Tongue (tissue), 2 donors: ENCODE data around the gene IRX2. TPM values are rescaled to one million over a fixed set of nuclear protein-coding genes. Genes with fewer than 3 reads are reported as not detected.

Source experiments
- DNase-seq: peaks from one replicate; pipeline ENCODE4 v3.0.0-alpha.2; 2015
- total RNA-seq: library from RNA; depleted of rRNA; stranded (reverse); fragments of >200 nt; gene quantifications from one replicate; pipeline ENCODE4 v1.2.3, GENCODE V29; 2014

The IRX2 gene
- total RNA-seq, 1 donor from 2014 or later: 1.6 TPM

DNA sequence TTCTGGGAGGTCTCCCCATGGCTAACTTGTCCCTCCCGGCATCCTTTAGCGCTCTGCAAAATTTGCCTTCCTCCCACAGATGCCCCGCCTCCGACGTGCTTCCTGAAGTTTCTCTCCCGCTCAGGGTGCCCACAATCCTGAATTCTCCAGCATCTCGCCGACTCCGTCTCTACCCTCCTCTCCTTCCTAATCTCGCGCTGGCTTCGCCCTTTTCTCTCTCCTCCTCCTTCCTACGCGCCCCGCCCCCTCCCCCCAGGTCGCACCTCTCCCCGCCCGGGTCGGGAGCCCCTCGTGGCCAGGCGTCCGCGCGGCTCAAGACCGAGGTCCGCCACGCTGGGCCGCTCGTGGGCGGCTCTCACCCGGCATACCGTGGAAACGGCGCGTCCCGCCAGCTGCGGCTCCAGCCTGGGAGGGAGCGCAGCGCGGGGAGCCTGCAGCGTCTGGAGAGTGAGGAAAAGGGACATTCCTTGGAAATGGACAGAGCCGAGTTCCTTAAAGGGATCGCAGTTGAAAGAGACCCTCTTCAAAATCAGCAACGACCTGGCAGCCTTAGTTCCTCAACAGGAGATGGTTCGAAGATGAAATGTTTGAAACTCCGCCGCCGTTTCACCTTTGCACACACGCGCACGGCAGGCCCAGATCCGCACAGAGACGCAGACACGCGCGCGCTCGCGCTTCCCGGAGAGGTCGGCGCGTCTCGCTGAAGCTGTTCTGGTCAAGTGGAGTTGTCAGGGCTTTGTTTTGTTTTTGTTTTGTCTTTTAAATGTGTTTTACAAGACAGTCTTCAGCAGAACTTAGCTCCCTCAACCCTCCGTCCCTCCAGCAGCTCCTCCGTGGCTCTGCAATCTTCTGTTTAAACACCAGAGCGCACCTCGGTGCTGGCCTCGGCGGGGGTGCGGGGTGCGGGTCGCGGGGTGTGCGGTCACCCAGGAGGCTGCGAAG is 5.0 kb upstream of the IRX2 start:
- no peak for DNase-seq

DNA sequence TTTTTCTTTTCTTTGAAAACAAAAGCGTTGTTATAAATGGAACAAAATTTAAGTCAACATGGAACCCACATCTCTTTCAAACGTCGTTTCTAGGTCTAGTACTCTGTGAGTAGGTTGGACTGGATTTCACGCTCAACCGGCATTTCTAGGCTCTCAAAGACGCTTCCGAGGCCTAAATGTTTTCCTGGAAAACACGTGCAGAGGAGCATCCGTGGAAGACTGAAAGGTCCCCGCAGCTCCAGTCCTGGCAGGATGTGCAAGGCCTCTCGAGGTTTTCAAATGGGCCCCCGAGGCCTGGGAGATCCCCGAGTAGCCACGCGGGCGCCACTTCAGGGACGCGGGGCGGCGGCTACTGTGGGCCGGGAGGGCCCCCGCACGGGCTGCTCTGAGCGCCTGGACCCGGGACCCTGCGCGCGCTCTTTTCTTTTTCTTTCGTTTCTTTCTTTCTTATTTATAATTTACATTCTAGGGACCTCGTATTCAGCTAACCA is 4.2 kb upstream of the IRX2 start:
- DNase-seq: no peak

DNA sequence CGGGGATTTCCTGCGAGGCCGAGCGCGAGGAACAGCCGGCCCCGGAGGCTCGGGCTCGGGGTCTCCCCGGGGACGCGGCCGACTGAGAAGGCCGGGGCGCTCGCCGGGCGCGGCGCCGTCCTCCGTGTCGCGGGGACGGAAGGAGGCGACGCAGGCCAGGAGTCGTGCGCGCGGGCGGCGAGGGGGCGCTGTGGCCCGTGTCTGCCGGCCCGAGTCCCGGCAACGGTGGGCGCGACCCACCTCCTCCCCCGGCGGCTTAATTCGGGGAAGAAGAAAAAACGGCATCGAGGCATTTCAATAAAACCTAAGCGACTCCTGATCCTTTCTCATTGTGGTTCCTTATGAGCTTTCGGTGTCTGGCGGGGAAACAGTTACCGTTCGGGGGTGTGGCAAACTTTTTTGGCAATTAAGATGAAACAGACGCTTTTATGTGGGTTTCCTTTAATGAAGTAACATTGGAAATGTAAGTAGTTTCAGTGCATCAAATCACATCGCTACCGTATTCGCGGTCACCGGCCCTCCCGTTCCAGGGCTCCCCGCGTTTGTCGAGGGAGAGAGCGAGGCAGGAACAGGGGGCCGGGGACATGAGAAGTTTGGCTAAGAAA is 3.7 kb upstream of the IRX2 start:
- no peak for DNase-seq

DNA sequence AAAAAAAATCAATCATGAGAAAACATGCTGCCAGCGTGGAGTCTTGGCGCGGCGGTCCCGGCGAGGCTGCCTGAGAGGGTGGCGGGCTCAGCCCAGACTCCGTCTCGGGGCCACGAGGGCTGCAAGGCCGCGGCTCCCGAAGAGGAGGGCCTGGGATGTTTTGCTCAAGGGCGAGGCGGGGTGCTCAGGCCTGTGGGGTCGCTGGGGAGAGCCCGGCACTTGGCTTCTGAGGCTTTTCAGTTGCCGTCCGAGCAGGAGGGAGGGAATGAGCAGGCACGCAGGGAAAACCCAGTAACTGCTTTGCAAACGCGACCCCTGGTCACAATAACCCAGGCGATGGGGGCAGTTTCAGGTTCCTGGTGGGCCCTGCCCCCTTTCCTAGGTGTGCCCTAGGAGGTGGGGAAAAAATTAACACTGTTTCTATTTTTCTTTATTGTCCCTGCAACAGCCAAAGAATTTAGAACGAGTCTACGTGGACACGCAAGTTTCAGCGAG is 3.2 kb upstream of the IRX2 start:
- DNase-seq: no peak

DNA sequence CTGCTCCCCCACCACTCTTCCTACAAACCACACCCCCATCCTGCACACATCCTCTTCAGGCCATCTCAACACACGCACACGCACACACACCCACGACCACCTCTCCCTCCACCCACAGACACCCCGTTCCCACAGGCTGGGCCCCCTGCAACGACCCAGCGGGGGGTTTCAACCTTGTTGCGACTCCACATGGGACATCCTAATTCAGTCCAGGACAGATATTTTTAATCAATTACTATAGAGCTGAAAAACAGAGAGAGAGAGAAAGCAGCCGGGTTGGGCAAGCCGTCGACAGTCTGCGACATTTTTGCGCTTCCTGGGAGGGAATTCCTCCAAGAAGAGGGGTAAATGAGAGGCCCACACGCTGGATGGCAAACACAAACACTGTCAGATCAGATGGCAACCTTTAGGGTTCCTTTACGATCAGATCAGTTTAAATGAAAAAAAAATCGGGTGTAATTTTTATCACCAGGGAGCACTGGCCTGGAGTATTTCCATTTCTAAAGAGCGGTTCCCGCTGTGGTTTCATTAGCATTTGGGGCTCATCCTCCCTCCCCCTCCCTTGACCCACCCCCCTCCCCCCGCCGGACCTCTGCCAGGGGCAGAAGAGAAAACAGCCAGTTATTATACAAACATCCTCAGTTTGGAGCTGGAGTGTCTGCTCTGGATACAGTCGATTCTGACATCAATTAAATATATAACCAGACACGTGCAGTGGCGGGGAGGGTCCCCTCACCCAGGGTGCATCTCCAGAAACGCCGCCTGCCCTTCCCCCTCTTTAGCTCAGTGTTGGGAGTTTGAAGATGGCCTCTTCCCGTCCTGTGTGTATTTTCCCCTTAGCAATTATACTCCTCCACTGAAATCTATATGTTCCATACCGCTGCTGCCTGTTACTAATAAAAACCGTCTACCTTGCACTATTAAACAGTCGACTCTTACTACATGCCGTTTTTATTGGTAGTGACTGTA is 2.3 kb upstream of the IRX2 start:
- DNase-seq: no peak

DNA sequence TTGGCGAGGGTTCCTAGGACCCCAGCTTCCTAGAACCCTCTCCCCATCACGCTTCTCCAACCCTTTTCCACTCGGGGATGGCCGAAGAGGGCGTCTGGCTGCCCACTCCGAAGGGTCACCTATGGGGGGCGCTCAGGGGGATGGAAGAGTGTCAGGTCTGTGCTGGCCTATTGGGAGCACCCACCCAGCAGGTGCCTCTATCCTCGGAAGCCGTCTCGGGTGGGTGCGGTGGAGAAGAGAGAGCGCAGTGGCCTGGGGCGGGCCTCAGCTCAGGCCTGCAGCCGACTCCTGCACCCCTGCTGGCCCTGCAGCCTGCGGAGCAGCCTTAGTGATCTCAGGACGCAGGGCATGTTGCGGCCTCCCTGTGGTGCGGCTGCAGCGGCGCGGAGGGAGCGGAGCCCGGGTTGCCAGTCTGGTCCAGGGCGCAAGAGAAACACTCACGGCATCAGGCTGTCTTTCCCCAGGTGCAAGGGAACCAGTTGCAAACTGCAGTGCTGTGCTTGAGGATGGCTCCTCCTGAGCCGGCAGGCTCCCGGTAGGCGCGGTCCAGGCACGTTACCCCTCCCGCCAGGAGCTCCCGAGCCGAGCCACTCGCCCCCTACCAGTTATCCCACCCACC is 1.5 kb upstream of the IRX2 start:
- no peak for DNase-seq

DNA sequence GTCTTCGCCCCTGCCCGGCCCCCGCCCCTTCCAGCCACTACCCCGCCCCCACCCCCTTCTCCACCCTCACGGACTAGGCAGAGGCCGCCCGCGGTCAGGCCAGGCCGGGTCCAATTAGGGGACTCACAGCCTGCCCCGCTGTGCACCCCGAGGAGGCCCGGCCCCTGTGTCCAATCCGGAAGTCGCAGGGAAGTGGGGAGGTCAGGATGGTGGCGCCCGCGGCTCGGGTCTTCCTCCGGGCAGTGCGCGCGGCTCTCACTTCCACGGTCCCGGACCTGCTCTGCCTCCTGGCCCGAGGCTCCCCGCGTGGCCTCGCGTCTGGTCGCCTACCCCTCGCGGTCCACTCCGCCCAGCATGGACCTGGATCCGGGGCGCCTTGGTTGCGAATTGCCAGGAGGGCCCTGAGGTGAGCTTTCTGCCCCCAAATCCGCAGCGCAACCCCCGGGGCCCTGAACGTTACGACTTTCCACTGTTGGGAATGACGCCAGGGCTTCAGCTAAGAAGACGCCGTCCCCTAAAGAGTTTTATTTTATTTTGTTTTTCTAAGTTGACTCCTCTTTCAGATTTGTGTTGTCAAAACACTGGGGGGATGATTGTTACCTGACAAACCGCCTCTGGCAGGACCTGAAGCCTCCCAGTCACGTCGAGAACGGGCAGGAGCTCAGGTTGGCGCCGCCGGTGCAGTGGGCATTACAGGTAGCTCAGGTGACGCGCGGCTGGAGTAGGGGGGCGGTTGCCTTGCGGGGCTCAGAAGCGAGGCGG is 763 bp upstream of the IRX2 start:
- DNase-seq: no peak

DNA sequence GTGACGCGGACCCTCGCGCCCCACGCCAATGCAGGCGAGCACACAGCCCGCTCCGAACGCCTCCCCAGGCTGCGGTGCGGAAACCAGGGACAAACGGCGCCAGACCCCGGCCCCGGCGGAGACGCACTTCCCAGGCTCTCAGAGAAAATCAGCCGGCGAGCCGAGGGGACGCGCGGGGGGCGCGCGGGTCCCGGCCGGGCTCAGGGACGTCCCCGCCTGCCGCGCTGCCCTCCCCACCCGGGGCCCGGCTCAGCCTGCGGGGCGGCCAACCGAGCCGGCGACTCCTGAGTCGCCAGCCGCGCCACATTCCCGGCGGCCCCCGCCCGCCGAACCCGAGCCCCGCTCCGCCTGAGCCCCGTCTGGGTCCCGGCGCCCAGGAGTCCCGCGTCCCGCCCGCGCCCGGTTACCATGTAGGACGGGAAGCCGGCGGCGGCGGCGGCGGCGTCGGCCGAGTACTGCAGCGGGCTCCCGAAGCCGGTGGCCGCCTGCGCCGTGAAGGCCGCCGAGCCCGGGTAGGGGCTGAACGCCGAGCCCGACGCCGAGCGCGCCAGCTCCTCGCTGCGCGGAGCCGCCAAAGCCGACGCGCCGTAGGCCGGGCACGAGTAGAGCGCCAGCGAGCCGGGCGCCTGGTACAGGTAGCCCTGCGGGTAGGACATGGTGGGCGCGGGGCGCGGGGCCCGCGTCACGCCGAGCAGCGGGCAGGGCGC is 566 bp downstream of the IRX2 start:
- DNase-seq: no peak

DNA sequence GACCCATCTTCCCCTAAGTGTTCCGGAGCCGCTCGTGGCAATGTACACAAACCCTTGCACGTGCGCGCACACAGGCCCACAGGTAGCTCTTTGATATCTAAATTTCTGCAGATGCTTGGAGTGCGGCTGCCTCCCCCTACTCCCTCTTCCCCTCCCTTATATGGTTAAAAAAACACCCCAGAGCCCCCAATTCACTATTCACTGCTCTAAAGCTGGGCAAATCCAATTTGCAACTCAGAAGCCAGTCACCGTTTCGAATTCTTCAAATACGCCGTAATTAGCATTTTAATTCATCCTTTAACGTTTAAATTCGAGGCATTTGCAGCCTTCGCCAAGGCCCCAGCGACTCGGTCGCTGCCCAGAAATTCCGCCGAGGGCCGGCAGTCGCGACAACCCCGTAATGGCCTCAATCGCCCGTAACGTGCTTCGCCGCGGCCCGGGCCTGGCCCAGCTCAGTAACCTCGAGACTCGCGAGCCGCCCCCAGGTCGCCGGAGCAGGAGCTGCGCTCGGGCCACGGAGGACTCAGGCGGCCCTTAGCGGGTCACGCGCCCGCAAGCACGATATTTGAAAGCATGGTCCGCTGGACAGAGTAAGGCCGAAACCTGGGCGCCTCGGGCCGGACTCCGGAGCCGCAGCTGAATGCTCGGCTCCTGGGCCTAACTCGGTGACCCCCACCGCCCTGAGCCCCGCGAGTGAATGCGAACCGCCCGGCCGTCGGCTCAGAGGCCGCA is 1.3 kb downstream of the IRX2 start:
- no peak for DNase-seq

DNA sequence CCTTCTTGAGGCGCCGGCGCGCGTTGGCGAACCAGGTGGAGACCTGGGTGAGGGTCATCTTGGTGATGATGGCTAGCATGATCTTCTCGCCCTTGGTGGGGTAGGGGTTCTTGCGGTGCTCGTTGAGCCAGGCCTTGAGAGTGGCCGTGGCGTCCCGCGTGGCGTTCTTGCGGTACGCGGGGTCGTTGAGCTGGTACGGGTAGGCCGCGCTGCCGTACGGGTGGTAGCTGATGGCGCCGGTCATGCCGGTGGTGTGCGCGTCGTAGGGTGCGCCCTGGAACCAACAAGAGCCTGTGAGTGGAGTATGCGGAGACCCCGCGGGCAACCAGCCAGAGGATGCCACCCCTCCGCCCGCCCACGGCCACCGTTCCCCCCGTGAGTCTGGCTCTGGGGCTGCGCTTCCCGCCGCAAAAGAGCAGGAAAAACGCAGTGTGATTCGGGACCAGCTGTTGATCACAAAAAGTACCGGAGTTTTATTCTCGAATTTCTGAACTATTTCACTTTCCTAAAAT is 1.9 kb downstream of the IRX2 start:
- no peak for DNase-seq

DNA sequence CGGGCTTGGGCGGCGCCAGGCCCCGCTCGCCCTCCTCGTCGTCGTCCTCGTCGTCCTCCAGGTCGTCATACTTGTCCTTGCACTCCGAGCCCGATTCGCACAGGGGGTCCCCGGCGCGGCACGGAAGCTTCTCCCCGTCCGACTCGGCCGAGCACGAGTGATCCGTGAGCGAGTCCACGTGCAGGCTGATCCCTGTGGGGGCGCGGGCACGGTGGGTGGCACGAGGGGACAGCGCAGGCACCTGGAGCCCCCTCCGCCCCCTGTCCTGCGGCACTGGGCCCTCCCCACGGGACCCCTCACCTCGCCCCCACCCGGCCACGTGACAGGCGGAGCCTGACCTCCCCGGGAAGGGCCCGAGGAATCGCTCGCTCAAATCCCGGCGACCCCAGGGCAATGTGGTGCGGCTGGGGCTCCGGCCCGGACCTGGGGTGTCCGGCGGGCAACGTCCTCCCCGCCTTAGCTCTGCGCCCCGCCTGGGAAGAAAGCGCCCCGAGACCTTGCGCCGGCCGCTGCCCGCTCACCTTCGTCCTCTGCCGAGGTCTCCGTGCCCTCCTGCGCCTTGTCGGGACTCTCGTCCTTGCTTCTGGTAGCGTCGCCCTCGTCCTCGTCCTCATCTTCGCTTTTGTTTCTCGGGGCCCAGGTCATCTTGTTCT is 2.5 kb downstream of the IRX2 start:
- DNase-seq: no peak

DNA sequence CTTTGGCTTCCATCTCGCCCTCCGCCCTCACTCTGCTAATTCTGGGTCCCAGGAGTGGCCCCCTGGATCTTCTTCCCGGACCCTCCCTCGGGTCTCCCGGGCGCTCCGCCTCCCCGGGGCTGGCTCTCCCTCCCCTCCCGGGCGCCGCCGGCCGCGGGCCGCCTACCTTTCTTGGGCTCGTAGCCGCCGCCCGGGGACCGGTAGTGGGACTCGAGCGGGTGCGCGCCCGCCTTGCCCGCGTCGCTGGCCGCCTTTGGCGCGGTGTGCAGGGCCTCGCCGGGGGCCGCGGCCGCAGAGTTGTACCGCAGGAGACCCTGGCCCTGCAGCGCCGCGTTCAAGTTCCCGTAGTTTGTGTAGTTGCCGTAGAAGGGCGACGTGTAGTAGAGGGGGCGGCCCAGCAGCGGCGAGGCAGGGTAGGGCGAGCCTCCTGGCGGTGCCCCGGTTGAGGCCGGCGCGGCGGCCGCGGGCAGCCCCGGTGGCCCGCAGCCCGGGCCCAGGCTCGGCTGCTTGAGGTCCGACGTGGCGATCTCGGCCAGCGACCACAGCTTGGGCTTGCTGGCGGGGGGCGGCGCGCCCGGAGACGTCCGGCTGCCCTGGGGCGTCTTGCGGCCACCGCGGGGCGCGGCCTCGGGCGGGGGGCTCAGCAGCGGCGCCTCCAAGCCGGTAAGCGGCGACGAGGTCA is 3.2 kb downstream of the IRX2 start:
- DNase-seq: no peak

DNA sequence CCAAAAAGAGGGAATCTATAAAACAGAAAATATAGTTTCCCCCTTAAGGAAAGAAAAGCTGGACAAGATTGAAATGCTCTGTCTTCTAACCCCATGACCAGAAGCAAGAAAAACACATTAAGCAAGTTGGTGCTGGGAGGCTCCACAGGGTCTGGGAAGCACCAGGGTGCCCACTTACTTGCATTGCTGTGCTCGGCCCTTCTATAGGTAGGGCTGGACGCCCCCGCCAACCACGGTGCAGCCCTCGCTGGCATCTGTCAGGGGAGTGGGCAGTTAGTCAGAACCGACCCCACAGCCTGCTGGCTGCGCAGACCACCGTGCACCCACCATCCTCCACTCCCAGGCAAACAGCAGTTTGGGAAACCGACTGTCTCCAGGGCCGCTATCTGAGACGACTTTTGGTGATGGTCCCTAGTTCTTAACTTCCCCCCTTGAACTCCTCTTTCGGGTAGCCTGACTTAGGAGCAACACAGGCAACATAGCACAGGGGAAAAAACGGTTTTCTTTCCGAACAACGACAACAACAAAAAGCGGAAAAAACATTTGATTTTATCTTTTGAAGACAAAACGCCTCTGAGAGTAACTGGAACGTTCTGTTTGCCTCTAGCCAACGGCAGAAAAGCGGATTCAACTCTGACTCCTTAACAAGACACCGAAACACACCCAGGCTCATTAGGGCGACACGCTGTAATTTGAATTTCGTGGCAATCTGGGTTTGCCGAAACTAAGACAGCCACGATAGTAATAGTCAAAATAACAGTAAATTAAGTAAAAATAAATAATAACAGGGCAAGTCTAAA is 3.9 kb downstream of the IRX2 start:
- no peak for DNase-seq

DNA sequence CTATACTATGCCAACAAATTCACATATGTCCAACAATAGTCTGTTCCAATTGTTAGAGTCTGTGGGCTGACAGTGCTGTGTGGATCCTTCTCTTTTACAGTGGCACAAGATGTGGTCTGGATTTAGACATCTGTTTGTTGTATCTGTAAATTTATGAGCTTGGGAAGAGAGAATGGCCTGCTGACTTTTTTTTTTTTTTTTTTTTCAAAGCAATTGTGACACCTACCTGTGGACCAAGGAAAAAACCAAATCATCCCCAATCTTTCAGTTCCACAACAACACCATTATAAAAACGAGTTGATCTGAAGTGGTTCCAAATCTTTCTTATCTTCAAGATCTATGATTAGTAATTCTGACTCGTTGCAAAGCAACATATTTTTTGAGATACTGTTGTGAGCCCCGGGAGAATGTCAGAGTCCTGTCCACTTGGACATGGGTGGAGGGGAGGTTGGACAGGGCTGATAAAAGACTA is 4.9 kb downstream of the IRX2 start:
- no peak for DNase-seq

DNA sequence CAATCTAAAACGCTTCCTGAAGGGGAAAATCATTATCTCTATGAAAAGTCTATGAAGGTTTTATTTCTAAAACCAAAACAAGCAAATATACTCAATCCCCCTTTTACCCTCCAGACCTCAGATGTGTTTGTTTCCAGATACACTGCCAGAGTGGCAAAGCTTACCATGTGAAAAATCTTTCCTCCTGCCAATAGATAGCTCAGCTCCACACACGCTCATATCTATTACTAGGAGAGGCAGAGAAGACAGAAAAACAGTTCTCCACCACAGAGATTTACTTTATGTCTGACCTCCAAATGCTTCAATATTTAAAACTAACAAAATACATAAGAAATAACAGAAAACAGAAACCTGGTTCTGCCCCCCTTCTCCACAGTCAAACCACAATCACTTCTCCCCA is 7.0 kb downstream of the IRX2 start:
- no peak for DNase-seq

DNA sequence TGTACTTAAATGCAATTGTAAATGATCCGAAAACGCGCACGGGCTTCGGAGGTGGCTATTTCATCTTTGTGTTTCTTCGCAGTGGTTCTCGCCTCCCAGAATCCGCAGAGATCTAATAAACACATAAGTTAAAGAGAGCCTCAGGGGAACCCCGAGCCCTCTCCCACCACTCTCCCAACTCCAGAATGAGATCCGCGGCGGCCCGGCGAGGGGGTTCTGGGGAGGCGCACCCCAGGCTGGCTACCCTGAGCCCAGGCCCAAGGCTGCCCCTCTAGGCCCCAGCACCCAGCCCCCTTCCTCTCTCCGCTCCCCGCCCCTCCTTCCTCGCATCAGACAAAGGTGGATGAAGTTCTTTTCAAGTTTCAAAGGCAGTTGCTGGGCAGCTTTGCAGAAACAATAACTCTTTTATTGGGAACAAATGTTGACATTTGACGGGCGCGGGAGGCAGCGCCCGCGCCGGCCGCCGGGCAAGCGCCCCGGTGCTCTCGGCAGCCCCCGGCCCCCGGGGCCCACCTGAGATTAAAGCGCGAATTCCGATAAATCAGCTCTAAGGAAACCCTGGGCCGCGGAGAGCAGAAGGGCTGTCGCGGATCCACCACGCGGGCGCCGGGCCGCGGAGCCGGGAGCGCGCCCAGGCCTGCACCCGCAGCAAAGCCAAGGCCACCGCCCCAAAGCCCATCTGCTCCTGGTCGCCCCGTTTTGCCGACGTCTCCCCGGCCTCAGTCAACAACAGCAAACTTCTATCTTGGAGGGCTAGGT is 8.4 kb downstream of the IRX2 start:
- no peak for DNase-seq
